HG03060 (cell line): ENCODE measurements around the gene BNC2.

ENCODE experiments used
- ATAC-seq: cut with Tn5 transposase; IDR thresholded peaks from one replicate; pipeline ENCODE4 v1.9.1; 2021; ENCODE audit warnings: low read depth, moderate number of reproducible peaks; ENCODE audit not compliant: unreplicated experiment

BNC2 gene

GRCh38 chr9:16363073-16363781 is 507.2 kb downstream of the BNC2 start:
- no peak for ATAC-seq

GRCh38 chr9:16361939-16362338 is 508.5 kb downstream of the BNC2 start:
- no peak for ATAC-seq

- ATAC-seq, result no peak
These were observed 509.4 kb downstream of the BNC2 start for GRCh38 chr9:16361118-16361517.

GRCh38 chr9:16360247-16360646 is 510.2 kb downstream of the BNC2 start:
- no peak for ATAC-seq
